Measurements from ENCODE around the gene ADAMTSL2. TPM values are rescaled to one million over a fixed set of nuclear protein-coding genes. Genes with fewer than 3 reads are reported as not detected.

ADAMTSL2 gene
- not detected in 5 replicates for total RNA-seq (2022; extraction: Qiagen RNA extraction)

DNA sequence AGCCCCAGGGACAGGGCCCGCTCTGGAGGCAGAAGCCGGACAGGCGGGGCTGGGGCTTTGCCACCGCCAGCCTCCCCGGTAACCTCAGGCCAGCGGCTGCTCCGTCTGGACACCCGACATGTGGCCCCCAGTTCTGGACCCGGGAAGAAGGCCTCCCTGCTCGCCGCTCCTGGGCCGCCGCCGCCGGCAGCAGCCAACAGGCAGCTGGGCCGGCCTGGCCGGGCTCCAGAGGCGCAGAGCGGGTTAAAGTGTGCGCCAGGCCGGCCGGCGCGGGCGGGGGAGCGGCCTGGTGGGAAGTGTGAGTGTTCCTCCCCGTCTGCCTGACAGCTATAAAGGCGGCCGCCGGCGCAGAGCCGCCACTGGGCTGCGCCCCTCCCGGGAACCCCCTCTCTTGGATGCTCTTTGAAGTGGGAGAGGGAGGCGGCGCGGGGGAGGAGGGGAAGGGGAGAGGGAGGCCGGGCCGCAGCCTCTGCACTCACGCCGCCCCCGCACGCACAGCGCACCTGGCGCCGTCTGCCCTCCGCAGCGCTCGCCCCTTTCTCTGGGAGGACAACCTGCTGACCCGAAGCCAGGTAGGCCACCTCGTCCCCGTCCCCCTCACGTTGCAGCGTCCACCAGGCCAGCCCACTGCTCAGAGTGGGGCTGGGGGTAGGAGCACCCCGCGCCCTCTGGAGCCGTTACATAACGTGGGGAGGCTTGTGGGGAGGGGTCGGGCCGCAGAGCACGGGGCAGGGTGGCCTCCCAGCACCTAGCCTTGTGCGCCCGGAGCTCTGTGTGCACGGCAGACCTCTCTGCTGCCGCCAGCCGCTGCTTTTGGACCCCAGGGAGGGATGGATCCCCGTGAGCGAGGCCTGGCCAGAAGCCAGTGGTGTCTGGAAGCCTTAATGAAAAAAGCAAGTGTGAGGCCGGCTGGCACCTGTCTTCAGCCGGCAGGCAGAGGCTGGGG lies at the start of gene ADAMTSL2:
TSS of gene ADAMTSL2 (plus strand) at position 359 of the 946 bp plus-strand sequence. CDS start 2,009 bp downstream, outside the sequence.

DNA sequence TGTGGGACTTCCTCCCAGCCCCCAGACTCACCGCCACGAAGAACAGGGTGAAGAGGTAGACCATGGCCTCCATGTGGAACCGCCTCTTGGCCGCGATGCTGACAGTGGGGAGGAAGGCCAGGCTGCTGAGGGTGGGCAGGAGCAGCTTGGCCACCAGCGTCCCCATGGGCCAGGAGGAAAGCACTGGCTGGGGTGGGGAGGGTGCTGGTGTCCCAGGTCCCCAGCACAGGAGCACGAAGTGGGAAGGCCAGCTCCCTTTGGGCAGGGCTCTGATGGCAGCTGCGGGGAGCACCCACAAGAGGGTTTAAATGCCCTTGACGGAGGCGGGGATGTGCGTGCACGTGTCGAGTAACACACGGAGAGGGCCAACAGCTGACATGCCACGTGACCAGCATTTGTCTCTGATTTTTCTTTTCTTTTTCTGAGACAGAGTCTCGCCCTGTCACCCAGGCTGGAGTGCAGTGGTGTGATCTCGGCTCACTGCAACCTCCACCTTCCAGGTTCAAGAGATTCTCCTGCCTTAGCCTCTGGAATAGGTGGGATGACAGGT lies 9.8 kb upstream of the ADAMTSL2 start, which contains the start of gene MYMK:
TSS of gene MYMK (minus strand) at position 281 of the 550 bp plus-strand sequence. CDS start at position 166, 115 bp downstream.

DNA sequence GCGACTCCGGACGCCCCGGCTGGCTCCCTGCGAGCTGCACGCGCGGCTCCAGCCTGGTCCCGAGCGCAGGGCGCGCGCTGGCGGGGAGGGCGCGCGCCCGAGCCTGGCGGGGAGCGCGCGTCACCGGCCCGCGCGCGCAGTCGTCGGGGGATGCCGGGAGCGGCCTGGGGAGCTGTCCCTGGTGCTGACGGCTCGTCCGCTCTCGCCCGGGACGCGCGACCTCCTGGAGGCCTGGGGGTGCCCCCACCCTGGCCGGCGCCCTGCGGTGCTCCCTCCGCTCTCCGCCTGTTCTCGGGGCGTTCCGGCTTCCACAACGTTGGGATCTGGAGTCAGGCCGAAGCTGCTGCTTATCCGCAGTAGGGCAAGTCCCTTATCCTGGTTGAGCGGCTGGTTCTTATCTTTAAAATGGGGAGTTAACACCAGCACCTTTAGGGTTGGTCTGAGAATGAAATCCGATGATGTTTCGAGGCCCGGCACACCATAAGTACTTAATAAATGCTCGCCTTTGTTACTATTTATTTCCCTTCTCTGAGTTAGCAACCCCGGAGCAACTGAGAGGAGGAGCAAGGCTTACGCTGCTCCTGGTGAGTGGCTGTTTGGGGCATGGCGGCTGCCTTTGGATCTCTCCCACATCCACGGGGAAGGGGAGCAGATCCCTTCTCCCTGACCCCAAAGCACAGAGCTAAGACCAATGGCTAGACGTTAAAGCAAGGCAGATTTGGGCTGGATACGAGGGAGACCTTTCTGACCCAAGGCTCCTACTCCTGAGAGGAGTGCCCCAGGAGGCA lies 75.0 kb downstream of the ADAMTSL2 start, which contains the start of gene FAM163B:
TSS of gene FAM163B (minus strand) at position 79 of the 788 bp plus-strand sequence. CDS start 29,166 bp downstream, outside the sequence.

Other genes starting within 250 kb of the ADAMTSL2 start
- 20.7 to 30.7 TPM (median 25.6 TPM) in 5 replicates for gene SURF6, start 198.5 kb upstream of the ADAMTSL2 start, total RNA-seq (2022; extraction: Qiagen RNA extraction)
- gene MED22, start 186.6 kb upstream of the ADAMTSL2 start, total RNA-seq (2022; extraction: Qiagen RNA extraction), result 20.9 to 35.2 TPM (median 33.6 TPM) in 5 replicates
- gene RPL7A, start 186.5 kb upstream of the ADAMTSL2 start, total RNA-seq (2022; extraction: Qiagen RNA extraction), result 3,292 to 3,461 TPM (median 3,420 TPM) in 5 replicates
- 36.2 to 49.0 TPM (median 43.1 TPM) in 5 replicates for gene SURF1, start 178.2 kb upstream of the ADAMTSL2 start, total RNA-seq (2022; extraction: Qiagen RNA extraction)
- gene SURF2, start 178.2 kb upstream of the ADAMTSL2 start, total RNA-seq (2022; extraction: Qiagen RNA extraction), result 44.5 to 60.0 TPM (median 47.0 TPM) in 5 replicates
- 175 to 207 TPM (median 199 TPM) in 5 replicates for gene SURF4, start 158.6 kb upstream of the ADAMTSL2 start, total RNA-seq (2022; extraction: Qiagen RNA extraction)
- gene STKLD1, start 158.3 kb upstream of the ADAMTSL2 start, total RNA-seq (2022; extraction: Qiagen RNA extraction), result 0.71 to 1.3 TPM (median 0.96 TPM) in 5 replicates
- 34.5 to 39.9 TPM (median 37.4 TPM) in 5 replicates for gene REXO4, start 116.7 kb upstream of the ADAMTSL2 start, total RNA-seq (2022; extraction: Qiagen RNA extraction)
- 0.36 to 0.78 TPM (median 0.76 TPM) in 5 replicates for gene ADAMTS13, start 112.3 kb upstream of the ADAMTSL2 start, total RNA-seq (2022; extraction: Qiagen RNA extraction)
- 2.8 to 4.9 TPM (median 4.9 TPM) in 5 replicates for gene CACFD1, start 74.7 kb upstream of the ADAMTSL2 start, total RNA-seq (2022; extraction: Qiagen RNA extraction)
- gene SLC2A6, start 55.6 kb upstream of the ADAMTSL2 start, total RNA-seq (2022; extraction: Qiagen RNA extraction), result 15.1 to 24.6 TPM (median 22.6 TPM) in 5 replicates
- not detected in 5 replicates for gene MYMK, start 9.7 kb upstream of the ADAMTSL2 start, total RNA-seq (2022; extraction: Qiagen RNA extraction)
- gene FAM163B, start 74.7 kb downstream of the ADAMTSL2 start, total RNA-seq (2022; extraction: Qiagen RNA extraction), result not detected in 5 replicates
- gene DBH, start 101.7 kb downstream of the ADAMTSL2 start, total RNA-seq (2022; extraction: Qiagen RNA extraction), result not detected in 5 replicates
- gene SARDH, start 203.6 kb downstream of the ADAMTSL2 start, total RNA-seq (2022; extraction: Qiagen RNA extraction), result 0.07 to 0.16 TPM (median 0.09 TPM) in 4 of 5 replicates, not detected in the other

Measured in A549 treated with CORT108297 at 1 μM for 4 hours (cell line).